ENCODE measurements around the gene SLC38A8.
A peak's percentile ranks its signal among the peaks of the same experiment; 100 is the strongest.

Gene SLC38A8

DNA sequence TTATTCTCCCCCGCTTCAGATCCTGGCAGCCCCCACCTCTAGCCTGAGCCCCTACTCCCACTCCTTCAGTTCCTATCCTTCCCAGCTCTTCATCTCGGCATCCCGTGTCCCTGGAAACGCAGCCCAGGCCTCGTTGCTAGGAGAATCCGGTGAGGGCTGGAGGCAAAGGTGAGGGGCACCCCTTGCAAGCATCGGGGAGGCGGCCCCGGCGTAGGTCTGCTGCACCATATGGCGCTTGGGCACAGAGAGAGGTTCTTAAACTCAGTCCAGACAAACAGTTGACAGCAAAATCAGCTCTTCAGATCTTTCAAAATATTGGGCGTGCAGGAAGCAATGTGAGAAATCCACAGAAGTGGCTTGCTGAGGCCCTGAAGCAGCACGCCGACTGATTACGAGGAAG lies 15.0 kb downstream of the SLC38A8 start:
- DNase-seq, result no peak

DNA sequence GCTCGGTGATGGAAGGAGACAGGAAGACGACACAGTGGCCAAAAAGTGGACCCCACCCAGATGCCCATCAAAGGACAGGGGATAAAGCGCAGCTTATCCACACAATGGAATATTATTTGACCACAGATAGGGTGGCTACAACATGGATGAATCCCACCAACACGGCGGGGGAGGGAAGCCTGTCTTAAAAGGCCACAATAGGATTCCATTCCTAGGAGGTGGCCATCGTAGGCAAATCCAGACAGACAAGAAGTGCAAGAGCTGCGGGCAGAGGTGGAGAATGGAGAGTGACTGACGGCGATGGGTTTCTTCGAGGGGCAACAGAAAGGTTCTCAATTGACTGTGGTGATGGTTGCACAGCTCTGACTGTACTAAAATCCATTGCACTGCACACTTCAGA lies 16.0 kb downstream of the SLC38A8 start:
- DNase-seq, result no peak

GRCh38 chr16:84024854-84025253 lies 17.7 kb downstream of the SLC38A8 start:
- no peak for DNase-seq

DNA sequence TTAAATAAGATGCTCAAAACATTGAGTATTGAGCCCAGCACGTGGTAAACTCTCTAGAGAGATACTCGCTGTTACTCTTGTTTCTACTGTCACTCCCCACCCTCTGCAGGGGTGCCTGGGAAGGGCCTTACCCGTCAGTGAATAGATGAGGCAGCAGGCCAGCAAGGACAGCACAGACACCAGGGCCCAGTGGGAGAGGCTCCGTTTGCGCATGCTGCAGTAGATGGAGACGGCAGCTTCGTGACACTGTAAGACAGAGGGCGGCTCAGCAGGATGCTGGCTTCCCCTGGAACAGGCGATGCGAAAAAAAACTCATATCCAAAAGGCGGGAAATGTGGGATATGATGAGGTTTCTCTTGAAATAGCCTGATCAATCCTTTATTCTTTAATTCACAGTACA lies 20.0 kb downstream of the SLC38A8 start:
- DNase-seq, result no peak

DNA sequence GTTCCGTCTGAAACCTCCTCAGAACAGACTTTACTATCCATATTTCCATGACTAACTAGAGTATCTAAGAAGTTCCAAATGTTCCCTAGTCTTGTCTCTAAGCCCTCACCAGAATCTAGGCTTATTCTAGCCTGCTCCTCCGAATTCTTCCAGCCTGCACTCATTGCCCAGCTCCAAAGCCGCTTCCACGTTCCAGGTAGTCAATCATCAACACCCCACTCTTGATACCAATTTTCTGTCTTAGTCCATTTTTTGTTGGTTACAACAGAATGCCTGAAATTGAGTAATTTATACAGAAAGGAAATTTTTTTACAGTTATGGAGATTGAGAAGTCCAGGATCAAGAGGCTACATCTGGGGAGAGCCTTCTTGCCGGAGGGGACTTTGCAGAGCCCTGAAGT lies 21.1 kb downstream of the SLC38A8 start:
- DNase-seq, result no peak

- DNase-seq, result no peak
Measured at GRCh38 chr16:84020353-84020752, 22.2 kb downstream of the SLC38A8 start.

- DNase-seq, result no peak
Measured at GRCh38 chr16:84018710-84019109, 23.9 kb downstream of the SLC38A8 start.

DNA sequence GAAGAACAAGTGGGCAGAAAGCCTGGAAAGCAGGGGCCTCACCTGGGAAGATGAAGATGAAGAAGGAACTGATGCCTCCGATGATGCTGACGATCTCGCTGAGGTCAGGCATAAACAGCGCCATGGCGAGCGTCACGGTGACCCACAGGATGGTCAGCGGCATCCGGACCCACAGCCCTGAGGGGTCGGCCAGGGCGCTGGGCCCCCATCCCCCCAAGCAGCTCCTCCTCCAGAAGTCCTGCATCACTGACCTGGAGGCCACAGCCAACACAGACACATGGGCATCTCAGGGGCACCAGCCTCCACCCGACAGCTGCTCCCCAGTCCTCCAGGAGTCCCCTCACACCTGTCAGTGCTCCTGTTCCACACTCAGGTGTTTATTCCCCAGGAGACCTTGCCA lies 26.1 kb downstream of the SLC38A8 start:
- no peak for DNase-seq

DNA sequence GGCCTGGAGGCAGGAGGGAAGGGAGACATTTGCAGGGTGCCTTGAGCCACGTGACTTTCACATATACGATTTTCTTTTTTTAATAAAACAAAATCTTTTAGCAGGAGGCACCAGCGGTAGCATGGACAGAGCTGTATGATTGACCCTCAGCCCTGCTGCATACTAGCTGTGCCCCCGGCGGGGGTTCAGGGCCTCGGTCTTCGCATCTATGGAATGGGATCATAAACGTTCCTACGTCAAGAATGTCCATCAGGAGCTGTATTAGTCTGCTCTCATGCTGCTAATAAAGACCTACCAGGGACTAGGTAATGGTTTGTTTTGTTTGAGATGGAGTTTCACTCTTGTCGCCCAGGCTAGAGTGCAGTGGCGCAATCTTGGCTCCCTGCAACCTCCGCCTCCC lies 27.2 kb downstream of the SLC38A8 start:
- no peak for DNase-seq

DNA sequence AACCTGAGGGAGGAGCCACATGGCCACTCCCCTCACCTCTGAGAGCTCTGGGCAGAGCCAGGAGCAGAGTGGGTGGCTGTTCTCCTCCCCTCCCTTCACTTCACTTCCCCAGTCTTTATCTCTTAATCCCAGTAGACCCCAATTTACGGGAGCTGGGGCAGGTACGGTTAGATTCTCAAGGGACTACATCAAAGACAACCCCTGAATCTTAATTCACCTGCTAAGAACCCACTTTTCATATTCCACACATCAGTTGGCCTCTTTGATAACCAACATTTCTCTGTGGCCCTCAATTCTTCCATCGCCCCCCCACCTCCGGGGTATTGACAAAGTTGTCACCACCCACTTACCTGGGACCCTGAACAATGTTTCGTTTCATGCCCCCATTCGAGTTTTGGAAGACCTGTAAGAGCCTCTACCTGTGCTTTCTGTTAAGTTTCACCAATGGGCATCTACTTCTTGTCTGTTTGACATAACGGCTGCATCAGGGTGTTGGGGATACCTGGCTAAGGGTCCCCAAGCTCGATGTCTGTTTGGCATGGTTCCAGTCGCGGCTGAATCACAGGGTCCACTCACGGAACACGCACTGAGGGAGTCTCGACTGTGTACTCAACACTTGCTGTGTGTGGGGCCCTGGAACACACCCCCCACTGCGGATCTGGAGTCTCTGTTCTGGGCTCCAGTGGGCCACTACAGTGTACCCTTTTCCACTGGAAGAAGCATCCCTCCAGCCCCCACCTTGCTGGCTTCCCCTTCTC lies 27.8 kb downstream of the SLC38A8 start:
- no peak for DNase-seq

DNA sequence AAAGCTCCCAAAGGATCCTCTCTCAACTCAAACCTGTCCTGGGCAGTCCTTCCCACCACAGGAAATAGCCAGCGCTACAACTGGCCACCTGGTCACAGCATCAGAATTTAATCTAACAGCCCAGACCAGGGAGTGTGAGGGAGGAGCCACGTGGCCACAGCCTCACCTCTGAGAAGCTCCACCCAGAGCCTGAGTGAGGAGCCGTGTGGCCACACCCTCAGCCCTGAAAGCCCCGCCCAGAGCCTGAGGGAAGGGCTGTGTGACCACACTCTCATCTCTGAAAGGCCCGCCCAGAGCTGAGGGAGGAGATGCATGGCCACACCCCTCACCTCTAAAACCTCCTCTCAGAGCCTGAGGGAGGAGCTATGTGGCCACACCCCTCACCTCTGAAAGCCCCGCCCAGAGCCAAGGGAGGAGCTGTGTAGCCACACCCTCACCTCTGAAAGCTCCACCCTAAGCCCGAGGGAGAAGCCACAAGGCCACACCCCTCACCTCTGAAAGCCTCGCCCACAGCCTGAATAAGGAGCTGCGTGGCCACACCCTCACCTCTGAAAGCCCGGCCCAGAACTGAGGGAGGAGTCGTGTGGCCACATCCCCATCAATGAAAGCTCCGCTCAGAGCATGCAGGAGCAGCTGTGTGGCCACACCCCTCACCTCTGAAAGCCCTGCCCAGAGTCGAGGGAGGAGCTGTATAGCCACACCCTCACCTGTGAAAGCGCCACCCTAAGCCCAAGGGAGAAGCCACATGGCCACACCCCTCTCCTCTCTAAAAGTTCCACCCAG lies 28.6 kb downstream of the SLC38A8 start:
- peak; percentile 97 for DNase-seq

DNA sequence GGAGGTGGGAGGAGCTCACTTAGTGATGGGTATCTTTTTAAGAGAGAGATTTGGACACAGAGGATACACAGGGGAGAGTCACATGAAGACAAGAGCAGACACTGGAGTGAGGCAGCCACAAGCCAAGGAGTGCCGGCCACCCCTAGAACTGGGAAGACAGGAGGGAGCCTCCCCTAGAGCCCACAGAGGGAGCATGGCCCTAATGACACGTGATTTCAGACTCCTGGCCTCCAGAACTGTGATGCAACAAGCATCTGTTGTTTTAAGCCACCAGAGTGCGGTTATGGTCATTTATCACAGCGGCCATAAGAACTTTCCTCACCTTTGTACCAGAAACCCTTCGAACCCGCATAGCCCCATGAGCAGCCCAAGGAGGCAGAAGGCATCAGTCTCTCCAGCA lies 33.3 kb downstream of the SLC38A8 start:
- no peak for DNase-seq

- no peak for DNase-seq
Measured at GRCh38 chr16:84007965-84008364, 34.6 kb downstream of the SLC38A8 start.

DNA sequence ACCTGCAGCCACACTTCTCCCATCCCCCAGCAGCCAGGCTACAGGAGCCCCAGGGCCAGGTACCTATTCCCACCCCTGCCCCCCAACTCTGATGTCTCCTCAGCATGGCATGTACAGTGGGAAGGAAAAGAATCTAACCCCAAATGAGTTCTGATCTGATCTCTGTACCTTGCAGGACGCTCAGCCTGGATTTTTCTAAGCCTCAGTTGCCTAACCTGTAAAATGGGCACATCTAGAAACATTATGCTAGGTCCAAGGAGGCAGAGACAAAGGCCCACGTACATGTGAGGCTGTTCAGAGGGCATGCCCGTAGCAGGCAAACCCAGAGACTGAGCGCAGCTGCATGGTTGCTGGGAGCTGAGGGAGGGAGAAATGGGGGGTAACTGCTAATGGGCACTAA lies 35.1 kb downstream of the SLC38A8 start:
- DNase-seq, result no peak

DNA sequence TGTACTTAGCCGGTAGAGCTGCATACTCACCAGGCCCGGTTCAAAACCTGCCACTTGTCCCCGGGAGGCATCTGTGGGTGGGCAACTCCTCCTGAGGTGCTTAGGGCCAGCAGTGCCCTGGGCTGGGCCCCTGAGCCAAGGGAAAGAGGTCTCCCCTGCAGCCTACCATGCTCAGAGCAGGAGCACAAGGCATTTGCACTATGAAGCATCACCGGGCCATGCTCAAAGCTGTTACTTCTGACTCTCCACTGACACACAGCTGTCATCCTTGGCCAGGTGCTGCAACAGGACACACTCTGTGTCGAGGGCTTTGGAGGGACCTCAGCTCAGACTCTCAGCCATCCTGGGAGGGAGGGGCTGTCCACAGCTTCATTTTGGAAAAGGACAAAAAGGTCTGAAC lies 37.2 kb downstream of the SLC38A8 start:
- no peak for DNase-seq

DNA sequence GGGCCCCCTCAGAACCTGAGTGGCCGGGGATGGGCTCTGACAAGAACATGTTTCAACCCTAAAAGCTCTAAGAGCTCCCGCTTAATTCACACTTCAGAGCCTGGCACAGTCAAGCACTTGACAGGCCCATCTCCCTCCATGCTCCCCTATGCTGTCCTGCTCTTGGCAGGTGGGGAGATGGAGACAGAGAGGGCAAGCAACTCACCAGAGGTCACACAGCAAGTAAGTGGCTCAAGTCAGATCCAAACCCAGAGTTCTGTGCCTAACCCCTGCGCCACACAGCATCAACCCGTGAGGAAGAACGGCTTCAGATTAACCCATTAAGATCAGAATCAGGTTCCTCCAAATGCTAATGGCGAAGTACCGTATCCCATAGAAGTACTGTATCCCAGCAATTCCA lies 38.2 kb downstream of the SLC38A8 start:
- DNase-seq, result no peak

- no peak for DNase-seq
Measured at GRCh38 chr16:84003038-84003437, 39.6 kb downstream of the SLC38A8 start.

- no peak for DNase-seq
Measured at GRCh38 chr16:84001726-84002125, 40.9 kb downstream of the SLC38A8 start.

GRCh38 chr16:84000989-84001642 lies 41.5 kb downstream of the SLC38A8 start:
- DNase-seq, result no peak

- no peak for DNase-seq
Measured at GRCh38 chr16:83998091-83998490, 44.5 kb downstream of the SLC38A8 start.

GRCh38 chr16:83996481-83997252 lies 45.9 kb downstream of the SLC38A8 start:
- no peak for DNase-seq

GRCh38 chr16:83995754-83996153 lies 46.8 kb downstream of the SLC38A8 start:
- no peak for DNase-seq

DNA sequence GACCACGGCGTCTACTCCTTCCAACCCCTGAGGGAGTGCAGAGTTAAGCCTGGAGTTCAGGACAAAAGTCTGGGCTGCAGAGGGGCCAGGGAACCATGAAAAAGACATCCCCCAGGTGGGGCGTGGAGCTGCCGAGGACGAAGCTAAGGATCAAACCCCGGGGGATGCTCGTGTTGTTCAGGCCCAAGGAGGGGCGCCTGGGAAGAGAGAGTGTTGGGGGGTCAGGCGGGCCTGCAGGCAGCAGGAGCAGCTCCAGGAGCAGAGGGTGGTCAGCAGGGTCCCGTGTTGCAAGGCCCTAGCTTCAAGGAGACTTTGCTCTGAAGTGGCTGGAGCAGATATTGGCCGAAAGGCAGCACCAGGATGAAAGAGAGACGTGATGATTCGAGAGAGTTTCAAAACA lies 47.9 kb downstream of the SLC38A8 start:
- no peak for DNase-seq

Data from hematopoietic multipotent progenitor cell treated with erythropoietin and hydrocortisone succinate and interleukin-3 and kit ligand, for 4 days (in vitro differentiated cells).